NCI-H1436 treated with DMSO at 0.1 percent for 48 hours (cell line): Measurements from ENCODE around the gene SESN3.
"Not testable (repeated sequence)": the region's sequence is repeated elsewhere in the genome, so short reads cannot be mapped to it uniquely, and the experiment has no call there.

Experiments
- DNase-seq: peaks from one replicate; lab custom pipeline; 2025; lab: John Stamatoyannopoulos, UW

Gene SESN3

DNA sequence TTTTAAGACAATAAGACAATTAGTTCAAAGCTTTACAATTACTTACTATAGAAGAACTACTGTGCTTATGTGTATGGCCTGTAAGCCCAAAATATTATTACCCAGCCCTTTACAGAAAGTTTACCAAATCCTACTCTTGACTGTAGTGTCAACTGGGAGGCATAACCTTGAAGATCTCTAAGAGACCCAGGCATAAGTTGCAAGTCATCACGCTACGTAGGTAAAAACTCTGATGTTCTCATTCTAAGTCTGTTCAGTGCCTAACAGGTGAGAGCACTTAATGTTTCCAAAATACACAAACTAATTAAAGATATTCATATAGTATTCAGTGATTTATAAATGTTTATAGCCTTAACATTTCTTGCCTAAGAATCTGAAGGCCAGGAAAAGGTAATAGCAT, 12.9 kb downstream of the SESN3 start:
- DNase-seq: no peak

DNA sequence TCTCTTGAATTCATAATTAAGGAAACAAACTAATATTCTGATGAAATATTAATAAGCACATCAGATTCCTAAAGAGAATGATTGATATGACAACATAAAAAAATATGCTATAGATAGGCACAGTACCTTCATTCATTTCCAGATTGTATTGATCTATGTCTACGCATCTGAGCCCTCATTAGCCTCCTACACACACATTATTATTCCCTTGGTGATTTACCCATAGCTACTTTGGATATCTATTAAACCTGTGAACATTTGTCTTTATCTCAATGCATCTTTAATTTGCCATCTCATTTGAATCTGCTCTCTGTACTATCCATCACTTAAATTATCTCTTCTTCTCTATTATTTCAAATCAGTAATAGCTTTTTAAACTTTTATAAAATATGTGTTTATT, 18.4 kb downstream of the SESN3 start:
- no peak for DNase-seq

- DNase-seq: not testable (repeated sequence)
These were observed 21.5 kb downstream of the SESN3 start for GRCh38 chr11:95209535-95209934.

GRCh38 chr11:95200781-95201457, 30.1 kb downstream of the SESN3 start:
- DNase-seq: no peak

DNA sequence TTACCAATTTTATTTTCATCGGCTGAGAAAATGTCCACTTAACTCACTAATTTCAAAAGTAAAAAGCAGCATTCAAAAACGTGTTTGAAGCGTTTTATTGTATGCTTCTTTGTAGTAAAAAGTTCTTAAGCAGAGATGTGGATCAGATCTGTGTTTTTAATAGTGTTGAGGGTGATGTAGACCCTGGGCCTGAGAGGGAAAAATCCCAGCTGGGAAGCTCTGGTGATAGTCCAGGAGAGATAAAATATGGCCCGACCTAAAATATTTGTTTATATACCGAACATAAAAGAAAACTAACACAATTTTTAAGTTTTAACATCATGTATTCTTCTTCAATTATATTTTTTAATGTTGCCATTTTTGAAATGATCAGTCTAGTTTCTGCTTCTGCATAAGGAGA, 35.2 kb downstream of the SESN3 start:
- DNase-seq: no peak

DNA sequence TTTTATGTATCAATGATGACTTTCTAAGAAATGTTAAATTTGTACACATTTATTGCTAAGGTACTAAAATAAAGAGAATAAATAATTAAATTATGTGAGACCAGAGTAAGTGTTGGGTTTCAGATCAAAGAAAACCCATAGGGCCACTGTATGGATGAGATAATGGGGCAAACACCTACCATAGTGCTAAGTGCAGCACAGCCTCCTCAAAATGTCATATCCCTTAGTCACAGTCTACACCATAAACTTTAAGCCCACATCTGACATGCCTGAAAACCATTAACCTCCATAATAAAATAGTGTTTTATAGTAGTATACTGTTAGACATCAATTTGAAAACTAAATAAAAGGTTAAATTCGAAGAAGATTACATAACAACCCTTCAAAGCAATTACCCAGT, 37.5 kb downstream of the SESN3 start:
- DNase-seq: no peak

GRCh38 chr11:95192717-95193116, 38.3 kb downstream of the SESN3 start:
- DNase-seq: no peak

DNA sequence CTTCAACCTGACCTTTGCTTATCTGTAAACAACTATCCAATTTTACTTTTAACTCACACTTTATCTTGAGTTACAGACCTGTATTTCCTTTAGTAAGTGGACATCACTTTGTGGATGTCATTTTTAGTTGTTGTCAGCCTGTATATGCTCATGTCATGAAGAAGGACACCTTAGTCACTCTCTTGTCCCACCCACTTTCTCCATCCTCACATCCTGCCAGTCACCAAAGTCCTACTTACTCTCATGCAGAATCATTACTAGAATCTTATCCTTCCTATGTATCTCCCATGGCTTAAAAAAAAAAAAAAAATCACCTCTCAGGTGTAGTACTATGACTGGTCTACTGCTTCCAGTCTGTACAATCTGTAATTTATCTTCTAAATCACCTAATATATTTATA, 43.3 kb downstream of the SESN3 start:
- DNase-seq: no peak

DNA sequence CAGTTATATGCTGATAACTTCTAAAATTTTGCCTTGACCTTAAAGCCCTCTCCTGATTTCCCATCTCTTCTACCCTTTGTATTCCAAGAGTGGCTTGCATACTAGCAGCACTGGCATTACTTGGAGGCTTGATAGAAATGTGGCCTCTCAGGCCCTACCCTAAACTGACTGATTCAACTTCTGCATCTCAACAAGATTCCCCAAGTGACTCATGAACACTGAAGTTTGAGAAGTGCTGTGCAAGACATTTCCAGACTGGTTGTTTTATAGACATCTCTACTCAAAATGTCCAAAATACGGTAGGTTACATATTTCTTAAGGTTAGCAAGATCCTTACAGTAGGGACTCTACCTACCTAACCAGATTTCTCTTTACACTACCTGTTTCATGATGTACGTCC, 48.6 kb downstream of the SESN3 start:
- no peak for DNase-seq

DNA sequence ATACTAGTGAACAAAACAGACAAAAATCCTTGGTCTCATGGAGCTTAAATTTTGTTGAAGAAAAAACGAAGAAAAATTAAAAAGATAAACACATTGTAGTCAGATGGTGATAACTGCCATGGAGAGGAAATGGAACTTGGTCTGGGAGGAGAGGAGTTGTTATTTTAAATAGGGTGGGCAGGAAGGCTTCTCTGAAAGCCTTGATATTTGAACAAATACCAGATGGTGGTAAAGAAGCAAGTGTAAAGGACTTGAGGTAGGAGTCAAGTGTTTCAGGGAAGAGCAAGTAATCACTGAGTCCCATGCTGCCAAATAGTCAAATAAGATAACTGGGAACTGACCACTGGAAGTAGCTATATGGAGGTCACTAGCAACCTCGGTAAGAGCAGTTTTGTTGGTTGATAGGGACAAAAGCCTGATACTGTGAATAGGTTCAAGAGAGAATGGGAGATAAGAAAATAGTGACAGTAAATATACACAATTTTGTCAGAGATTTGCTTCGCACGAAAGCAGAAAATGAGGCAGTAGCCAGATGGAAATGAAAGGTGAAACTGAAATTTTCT, 55.1 kb downstream of the SESN3 start:
- no peak for DNase-seq

DNA sequence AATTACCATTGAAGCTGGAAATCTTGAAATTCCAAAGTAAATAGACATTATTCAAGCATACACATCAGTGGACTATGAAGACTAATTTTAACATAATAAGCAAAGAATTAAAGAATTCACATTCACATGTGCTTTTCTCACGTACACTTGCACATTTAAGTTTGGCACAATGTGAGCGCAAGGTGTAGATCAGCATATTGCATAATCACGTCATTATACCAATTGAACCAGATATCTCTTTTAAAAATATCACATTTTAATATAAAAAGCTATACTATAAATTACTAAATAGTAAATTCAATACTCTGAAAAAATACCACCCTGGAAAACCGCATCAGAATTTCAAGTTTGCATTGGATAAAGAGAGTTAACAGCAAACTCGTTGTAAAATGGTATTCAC, 60.7 kb downstream of the SESN3 start:
- no peak for DNase-seq

DNA sequence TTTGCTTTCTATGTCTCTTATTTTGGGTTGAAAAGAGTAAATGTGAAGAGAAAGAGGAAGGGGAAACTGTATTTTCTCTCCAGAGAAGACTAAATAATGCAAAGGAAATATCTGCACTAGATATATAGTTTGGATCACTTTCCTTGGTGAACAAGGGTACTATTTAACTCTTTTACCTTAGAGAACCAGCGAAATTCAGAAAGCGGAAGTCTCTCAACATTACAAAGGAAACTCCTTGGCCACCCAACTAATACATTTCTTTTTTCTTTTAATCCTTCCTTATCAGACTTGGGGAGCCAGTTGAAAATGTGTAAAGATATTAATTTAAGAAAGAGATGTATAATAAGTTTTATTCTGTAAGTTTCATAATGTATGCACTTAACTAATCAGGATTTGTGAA, 64.2 kb downstream of the SESN3 start:
- no peak for DNase-seq

DNA sequence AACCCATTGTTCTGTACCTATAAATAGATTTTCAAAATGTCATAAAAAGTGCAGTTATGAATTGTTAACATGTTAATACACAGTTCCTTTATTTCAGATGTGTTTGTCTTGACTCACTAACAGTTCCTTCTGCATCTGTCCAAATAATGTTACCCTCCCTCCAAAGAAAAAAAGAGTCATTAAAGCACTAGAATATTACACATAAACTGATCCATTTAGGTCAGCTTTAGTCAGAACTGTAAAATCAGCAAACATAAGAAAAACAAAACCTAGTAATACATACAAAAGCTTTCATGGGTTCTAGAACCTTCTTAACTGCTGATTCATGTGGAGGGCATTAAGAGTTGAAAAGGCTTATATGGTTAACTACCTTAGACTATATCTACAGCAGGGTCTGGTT, 65.4 kb downstream of the SESN3 start:
- no peak for DNase-seq

DNA sequence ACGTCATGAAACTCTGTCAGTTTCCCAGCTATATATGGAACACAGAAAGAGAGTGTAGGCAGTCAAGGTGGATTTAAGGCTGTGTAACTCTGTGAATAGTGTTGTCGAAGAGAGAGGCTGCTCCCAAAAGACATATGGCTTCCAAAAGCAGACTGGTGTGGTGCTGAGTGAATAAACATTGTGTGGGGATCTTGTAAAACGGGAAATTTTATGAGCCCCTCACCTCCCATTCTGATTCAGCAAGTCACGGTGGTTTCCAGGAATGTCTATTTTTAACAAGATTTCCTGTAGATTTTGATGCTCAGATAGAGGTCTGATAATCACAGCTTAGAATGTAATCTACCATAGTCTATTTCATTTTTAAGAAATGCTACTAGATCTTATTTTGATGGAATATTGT, 67.9 kb downstream of the SESN3 start:
- DNase-seq: no peak

DNA sequence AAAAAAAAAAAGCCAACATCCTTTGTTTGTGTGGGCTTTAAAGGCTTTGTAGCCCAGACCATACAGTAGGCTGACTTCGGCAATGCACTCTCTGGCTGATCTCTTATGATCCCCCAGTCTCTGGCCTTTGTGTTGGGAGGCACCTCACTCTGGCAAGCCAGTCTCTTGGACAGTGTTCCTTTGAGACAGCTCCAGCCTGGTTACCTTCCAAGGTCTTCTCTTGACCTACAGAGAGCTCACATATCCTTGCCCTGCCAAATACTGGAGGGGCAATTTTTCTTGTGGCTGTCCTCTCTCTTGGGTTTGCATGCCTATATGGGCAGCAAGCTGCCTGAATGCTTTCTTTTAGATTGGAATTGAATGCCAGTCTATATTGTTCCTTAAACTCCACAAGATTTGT, 69.8 kb downstream of the SESN3 start:
- no peak for DNase-seq

GRCh38 chr11:95157824-95158223, 73.2 kb downstream of the SESN3 start:
- no peak for DNase-seq

GRCh38 chr11:95156916-95157541, 74.0 kb downstream of the SESN3 start:
- no peak for DNase-seq

DNA sequence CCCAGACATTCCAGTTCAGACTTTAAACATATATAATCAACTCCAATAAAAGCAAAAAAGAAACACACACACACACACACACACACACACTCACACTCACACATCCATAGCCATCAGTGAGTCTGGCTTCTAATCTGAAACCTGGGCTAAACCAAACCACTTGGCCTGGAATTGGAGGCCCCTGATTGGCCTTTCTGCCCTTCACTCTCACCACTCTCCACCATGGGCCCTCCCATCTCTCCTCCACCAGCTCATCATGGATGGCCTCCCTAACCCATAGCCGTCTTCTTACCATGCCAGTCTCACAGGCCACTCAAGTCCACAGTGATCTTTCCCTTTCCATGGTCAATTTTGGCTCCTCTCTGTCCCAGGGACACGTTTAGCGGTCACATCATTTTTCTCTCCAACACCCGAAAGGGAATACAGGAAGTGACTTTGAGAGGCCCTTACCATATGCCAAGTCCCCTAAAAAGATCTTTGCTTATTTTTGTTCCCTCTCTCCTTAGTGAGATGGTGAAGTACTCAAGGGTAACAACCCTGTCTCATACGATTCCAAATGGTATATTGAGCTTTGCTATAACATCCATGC, 74.8 kb downstream of the SESN3 start:
- no peak for DNase-seq

- DNase-seq: no peak
These were observed 75.6 kb downstream of the SESN3 start for GRCh38 chr11:95155385-95155784.

DNA sequence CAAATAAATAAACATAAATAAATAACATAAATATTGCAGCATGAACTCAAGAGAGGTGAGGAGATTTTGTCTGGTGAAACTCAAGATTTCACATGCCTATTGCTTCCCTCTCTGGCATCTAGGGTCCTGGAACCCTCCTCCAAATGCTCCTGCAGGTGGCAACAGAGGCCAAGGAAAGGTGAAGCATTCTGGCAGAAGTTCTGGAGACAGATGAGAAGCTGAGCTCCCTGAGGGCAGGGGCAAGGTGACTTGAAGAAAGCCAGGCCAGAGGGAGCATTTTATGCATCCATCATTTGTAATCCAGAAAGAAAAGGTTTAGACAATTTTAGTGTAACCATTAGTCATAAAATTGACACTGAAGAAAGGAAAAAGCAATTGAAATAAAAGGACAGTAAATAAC, 76.5 kb downstream of the SESN3 start:
- DNase-seq: peak; percentile 26

DNA sequence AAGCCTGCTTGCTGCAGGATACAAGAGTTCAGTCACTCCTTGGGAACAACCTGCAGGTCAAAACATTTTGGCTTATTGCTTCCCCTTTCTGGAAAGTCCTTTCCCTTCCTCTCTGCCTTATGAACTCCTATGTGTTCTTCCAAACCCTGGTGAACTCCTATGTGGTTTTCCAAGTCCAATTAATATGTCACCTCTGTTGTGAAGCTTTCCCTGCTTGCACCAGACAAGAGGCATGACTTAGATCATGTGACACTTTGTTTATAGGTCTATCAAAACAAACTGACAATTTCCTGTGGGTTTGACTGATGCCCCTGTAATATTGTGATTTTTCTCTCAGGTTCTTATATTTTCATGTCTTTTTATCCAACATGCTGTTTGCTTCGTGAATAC, 77.2 kb downstream of the SESN3 start:
- no peak for DNase-seq

- no peak for DNase-seq
These were observed 77.8 kb downstream of the SESN3 start for GRCh38 chr11:95152876-95153856.
